ENCODE results near the gene CCDC93. TPM values are rescaled to one million over a fixed set of nuclear protein-coding genes. Genes with fewer than 3 reads are reported as not detected.

Gene CCDC93
- total RNA-seq, 3 donors from 2014 or later = 25.6 to 33.1 (median 32.9) TPM

GRCh38 chr2:117996525-117996924 lies 17.3 kb downstream of the CCDC93 start:
- no peak overlapping the region for H3K27ac ChIP-seq
- intact Hi-C loops (cut with DNase I; ENCODE audit: low total_unique reads) = no loop called here
- no peaks in the 10 kb centered on the region for H3K4me1 ChIP-seq
- H3K27me3 ChIP-seq = no peaks in the 10 kb centered on the region
- H3K4me3 ChIP-seq = no peak overlapping the region
- no peak for TF ChIP-seq POLR2AphosphoS5 (IDR thresholded peaks at IDR 0.05)
- TF ChIP-seq CTCF (IDR thresholded peaks at IDR 0.05) = no peak
- no peak for TF ChIP-seq POLR2A (IDR thresholded peaks at IDR 0.05)
- peaks cover 9% of the 10 kb centered on the region for H3K36me3 ChIP-seq
- DNase-seq (ENCODE audit: low spot score in 2 of 2) = no peak
- H3K9me3 ChIP-seq = no peaks in the 10 kb centered on the region

GRCh38 chr2:117994729-117995128 lies 19.1 kb downstream of the CCDC93 start:
- DNase-seq (ENCODE audit: low spot score in 2 of 2) = no peak
- TF ChIP-seq POLR2A (IDR thresholded peaks at IDR 0.05) = no peak
- no peak for TF ChIP-seq POLR2AphosphoS5 (IDR thresholded peaks at IDR 0.05)
- TF ChIP-seq CTCF (IDR thresholded peaks at IDR 0.05) = no peak
- Histone ChIP-seq H3K4me1 (no peaks in the 10 kb centered on the region), H3K9me3 (no peaks in the 10 kb centered on the region), H3K27ac (no peak overlapping the region), H3K36me3 (no peaks in the 10 kb centered on the region), H3K27me3 (no peaks in the 10 kb centered on the region), H3K4me3 (no peak overlapping the region)
- intact Hi-C loops (cut with DNase I; ENCODE audit: low total_unique reads) = no loop called here

GRCh38 chr2:117989854-117990438 lies 23.9 kb downstream of the CCDC93 start:
- Histone ChIP-seq H3K27ac (no peak overlapping the region), H3K4me1 (no peaks in the 10 kb centered on the region), H3K9me3 (no peaks in the 10 kb centered on the region), H3K36me3 (no peaks in the 10 kb centered on the region), H3K27me3 (no peaks in the 10 kb centered on the region), H3K4me3 (no peak overlapping the region)
- no peak for DNase-seq (ENCODE audit: low spot score in 2 of 2)
- intact Hi-C loops (cut with DNase I; ENCODE audit: low total_unique reads) = no loop called here
- no peak for TF ChIP-seq CTCF (IDR thresholded peaks at IDR 0.05)
- TF ChIP-seq POLR2AphosphoS5 (IDR thresholded peaks at IDR 0.05) = no peak
- TF ChIP-seq POLR2A (IDR thresholded peaks at IDR 0.05) = no peak

- no peaks in the 10 kb centered on the region for H3K9me3 ChIP-seq
- TF ChIP-seq POLR2A (IDR thresholded peaks at IDR 0.05) (no peak), CTCF (IDR thresholded peaks at IDR 0.05) (no peak), POLR2AphosphoS5 (IDR thresholded peaks at IDR 0.05) (no peak)
These were observed 26.7 kb downstream of the CCDC93 start for GRCh38 chr2:117987121-117987520.

GRCh38 chr2:117985092-117985491 lies 28.8 kb downstream of the CCDC93 start:
- Histone ChIP-seq H3K36me3 (no peaks in the 10 kb centered on the region), H3K4me3 (no peak overlapping the region), H3K9me3 (no peaks in the 10 kb centered on the region), H3K27me3 (no peaks in the 10 kb centered on the region), H3K27ac (no peak overlapping the region), H3K4me1 (no peaks in the 10 kb centered on the region)
- TF ChIP-seq POLR2A (IDR thresholded peaks at IDR 0.05) (no peak), CTCF (IDR thresholded peaks at IDR 0.05) (no peak), POLR2AphosphoS5 (IDR thresholded peaks at IDR 0.05) (no peak)
- intact Hi-C loops (cut with DNase I; ENCODE audit: low total_unique reads) = no loop called here
- no peak for DNase-seq (ENCODE audit: low spot score in 2 of 2)

More at GRCh38 chr2:117987121-117987520, 26.7 kb downstream of the CCDC93 start:
- Histone ChIP-seq H3K36me3 (no peaks in the 10 kb centered on the region), H3K4me1 (no peaks in the 10 kb centered on the region), H3K27me3 (no peaks in the 10 kb centered on the region), H3K27ac (no peak overlapping the region), H3K4me3 (no peak overlapping the region)
- intact Hi-C loops (cut with DNase I; ENCODE audit: low total_unique reads) = no loop called here
- no peak for DNase-seq (ENCODE audit: low spot score in 2 of 2)

Measured in breast epithelium (tissue), 4 donors.